Upper lobe of left lung (tissue), 6 donors: ENCODE data around the gene ANXA4. TPM values are rescaled to one million over a fixed set of nuclear protein-coding genes. Genes with fewer than 3 reads are reported as not detected.

Experiments used
- ATAC-seq, 2 donors: fragments of 200-7000 bp; cut with Tn5 transposase; one replicate each; pipeline ENCODE4 v1.9.1; 2022; ENCODE audit warnings: mild to moderate bottlenecking in 2 of 2, moderate library complexity in 2 of 2; ENCODE audit not compliant: low FRiP score in 2 of 2
- DNase-seq, 2 donors: peaks; one replicate each; pipeline ENCODE4 v3.0.0-alpha.2; 2019 to 2020
- H3K27ac ChIP-seq, 4 donors: fragments of 200-600 bp; sonication (generic); one replicate each; pipeline ENCODE4 v1.5.1; 2016 to 2019
- H3K27me3 ChIP-seq, 4 donors: fragments of 200-600 bp; sonication (generic); one replicate each; pipeline ENCODE4 v1.5.1; 2017 to 2019
- H3K36me3 ChIP-seq, 4 donors: fragments of 200-600 bp; sonication (generic); one replicate each; pipeline ENCODE4 v1.5.1; 2016 to 2019
- H3K4me1 ChIP-seq, 4 donors: fragments of 200-600 bp; sonication (generic); one replicate each; pipeline ENCODE4 v1.5.1; 2018 to 2019
- H3K4me3 ChIP-seq, 4 donors: fragments of 200-600 bp; sonication (generic); one replicate each; pipeline ENCODE4 v1.5.1; 2017 to 2019; ENCODE audit warnings: mild to moderate bottlenecking in 2 of 4, moderate library complexity in 1 of 4
- H3K9me3 ChIP-seq, 4 donors: fragments of 200-600 bp; sonication (generic); one replicate each; pipeline ENCODE4 v1.5.1; 2018 to 2019
- CTCF ChIP-seq, 6 experiments: fragments of 450-650 bp in 4 of 6; fragments of 200-600 bp in 2 of 6; sonication (generic) in 2 of 6; IDR thresholded peaks; one replicate each; pipeline ENCODE4 v1.5.1; 2016 to 2019; ENCODE audit warnings: antibody characterized with exemption in 6 of 6
- EP300 ChIP-seq, 4 donors: sonication (generic); formaldehyde crosslinking; IDR thresholded peaks; one replicate each; pipeline ENCODE4 v1.5.1; 2017; ENCODE audit warnings: antibody characterized with exemption in 4 of 4, control low read depth in 2 of 4
- POLR2A ChIP-seq, 4 donors: fragments of 450-650 bp; IDR thresholded peaks; one replicate each; pipeline ENCODE4 v1.5.1; 2016 to 2017; ENCODE audit warnings: antibody characterized with exemption in 4 of 4, mild to moderate bottlenecking in 2 of 4
- POLR2AphosphoS5 ChIP-seq, 2 donors: sonication (generic); formaldehyde crosslinking; IDR thresholded peaks; one replicate each; pipeline ENCODE4 v1.5.1; 2017; ENCODE audit warnings: antibody characterized with exemption in 2 of 2
- WGBS, 2 donors: methylation state at CpG; one replicate each; pipeline ENCODE4 v1.1.5; 2017 to 2018; 5-methylcytosine and 5-hydroxymethylcytosine counted together
- total RNA-seq, 6 donors: library from RNA; depleted of rRNA in 4 of 6; stranded (reverse); fragments of >200 nt in 4 of 6; gene quantifications; one replicate each; pipeline versions ENCODE4 v1.1.0 to v1.2.1, GENCODE V29; 2016 to 2021
- donor health status: DM: no; HTN: no; CAD: no; lungs with moderate emphysema.
- donor health status: DM: no; HTN: yes; CAD: no; lungs with severe emphysema.

ANXA4 gene
- total RNA-seq, 6 donors from 2014 or later: 84.0 to 214 (median 161) TPM

- DNase-seq: no peak
- 83% methylated on average over 5 of the region's 5 CpGs for WGBS, 2 donors
- Histone ChIP-seq H3K36me3 (no peaks in the 10 kb centered on the region), H3K4me1 (peaks cover 3 to 5% (median 4%) of the 10 kb centered on the region in 4 donors), H3K4me3 (no peak overlapping the region), H3K27me3 (no peaks in the 10 kb centered on the region), H3K9me3 (no peaks in the 10 kb centered on the region), H3K27ac (no peak overlapping the region)
- no peak for TF ChIP-seq POLR2AphosphoS5 (IDR thresholded peaks at IDR 0.05)
- ATAC-seq: no peak
Observed at GRCh38 chr2:69718338-69718965, 23.5 kb upstream of the ANXA4 start.

GRCh38 chr2:69720404-69720803, 21.5 kb upstream of the ANXA4 start:
- TF ChIP-seq EP300 (IDR thresholded peaks at IDR 0.05) (no peak), CTCF (IDR thresholded peaks at IDR 0.05) (peak in 1 of 6 experiments; percentile 16)
- WGBS, 2 donors: 64 to 67% methylated on average over 1 of the region's 1 CpG
- Histone ChIP-seq H3K27ac (no peak overlapping the region), H3K27me3 (no peaks in the 10 kb centered on the region), H3K36me3 (no peaks in the 10 kb centered on the region), H3K4me1 (peaks cover 0 to 2% (median 0%) of the 10 kb centered on the region in 4 donors), H3K4me3 (no peak overlapping the region), H3K9me3 (no peaks in the 10 kb centered on the region)
- no peak for DNase-seq
- ATAC-seq: no peak

- Histone ChIP-seq H3K27ac (no peak overlapping the region), H3K27me3 (no peaks in the 10 kb centered on the region), H3K9me3 (no peaks in the 10 kb centered on the region), H3K36me3 (no peaks in the 10 kb centered on the region), H3K4me3 (no peak overlapping the region), H3K4me1 (peaks cover 0 to 2% (median 0%) of the 10 kb centered on the region in 4 donors)
- peak in 1 of 2 donors; percentile 24 for DNase-seq
- no peak for ATAC-seq
- TF ChIP-seq POLR2AphosphoS5 (IDR thresholded peaks at IDR 0.05): no peak
- WGBS, 2 donors: 78 to 89% methylated on average over 4 of the region's 4 CpGs
Observed at GRCh38 chr2:69721022-69721421, 20.9 kb upstream of the ANXA4 start.

DNA sequence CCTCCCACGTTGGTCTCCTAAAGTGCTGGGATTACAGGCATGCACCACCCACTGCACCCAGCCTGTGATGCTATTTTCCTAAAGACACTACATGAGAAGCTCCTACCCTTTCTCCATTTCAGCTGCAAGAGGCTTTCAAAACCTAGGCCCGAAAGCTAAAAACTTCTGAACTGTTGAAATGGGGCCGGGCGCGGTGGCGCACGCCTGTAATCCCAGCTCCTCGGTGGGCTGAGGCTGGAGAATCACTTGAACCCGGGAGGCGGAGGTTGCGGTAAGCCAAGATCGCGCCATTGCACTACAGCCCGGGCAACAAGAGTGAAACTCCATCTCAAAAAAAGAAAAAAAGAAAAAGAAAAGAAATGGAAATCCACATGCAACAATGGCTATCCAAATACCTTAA, 18.1 kb upstream of the ANXA4 start:
- no peak for TF ChIP-seq EP300 (IDR thresholded peaks at IDR 0.05)
- TF ChIP-seq POLR2AphosphoS5 (IDR thresholded peaks at IDR 0.05): no peak
- TF ChIP-seq CTCF (IDR thresholded peaks at IDR 0.05): no peak
- no peak for TF ChIP-seq POLR2A (IDR thresholded peaks at IDR 0.05)
- no peak for ATAC-seq
- H3K9me3 ChIP-seq: no peaks in the 10 kb centered on the region
- no peak overlapping the region for H3K4me3 ChIP-seq
- H3K36me3 ChIP-seq: no peaks in the 10 kb centered on the region
- peak in 1 of 2 donors; percentile 51 for DNase-seq
- peaks cover 0 to 2% (median 0%) of the 10 kb centered on the region in 4 donors for H3K4me1 ChIP-seq
- WGBS, 2 donors: 90 to 91% methylated on average over 14 of the region's 14 CpGs
- no peak overlapping the region for H3K27ac ChIP-seq
- no peaks in the 10 kb centered on the region for H3K27me3 ChIP-seq

DNA sequence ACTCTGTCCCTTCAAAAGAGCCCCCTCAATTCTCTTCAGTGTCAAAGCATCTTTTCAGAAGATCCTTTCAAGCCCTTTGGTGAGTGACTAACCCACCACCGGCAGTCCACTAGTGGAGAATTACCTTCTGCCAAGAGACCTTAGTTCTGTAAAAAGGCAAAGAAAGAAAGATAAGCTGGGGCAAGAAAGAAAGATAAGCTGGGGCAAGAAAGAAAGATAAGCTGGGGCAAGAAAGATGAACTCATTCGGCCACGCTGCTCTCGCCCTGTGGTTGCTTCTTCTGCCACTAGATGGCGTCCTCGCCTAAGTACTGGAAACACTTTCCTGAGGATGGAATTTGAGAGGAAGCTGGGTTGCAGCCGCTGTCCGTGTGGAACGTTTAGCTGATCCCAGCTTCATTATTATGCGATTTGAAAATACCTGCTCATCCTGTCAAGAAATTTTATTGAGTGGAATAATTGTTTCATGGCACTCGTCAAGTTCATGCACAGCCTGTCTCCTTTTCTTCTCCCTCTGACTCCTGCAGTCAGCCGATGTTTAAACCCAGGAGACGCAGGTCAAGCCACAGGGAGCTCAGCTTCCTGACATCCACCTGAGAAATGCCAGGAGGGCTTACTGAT, 17.3 kb upstream of the ANXA4 start:
- 1 to 3% methylated on average over 13 of the region's 13 CpGs for WGBS, 2 donors
- peak; percentile 90 to 96 for ATAC-seq
- Histone ChIP-seq H3K27ac (no peak overlapping the region), H3K9me3 (no peaks in the 10 kb centered on the region), H3K4me1 (peaks cover 0 to 2% (median 0%) of the 10 kb centered on the region in 4 donors), H3K27me3 (no peaks in the 10 kb centered on the region), H3K4me3 (peak overlapping the region in 2 of 4 donors; percentile 32 to 37), H3K36me3 (no peaks in the 10 kb centered on the region)
- peak in 1 of 2 donors; percentile 87 for DNase-seq
- TF ChIP-seq CTCF (IDR thresholded peaks at IDR 0.05): peak; percentile 89 to 97 (median 94)
- no peak for TF ChIP-seq POLR2AphosphoS5 (IDR thresholded peaks at IDR 0.05)
- TF ChIP-seq EP300 (IDR thresholded peaks at IDR 0.05): no peak
- no peak for TF ChIP-seq POLR2A (IDR thresholded peaks at IDR 0.05)
